Measurements from ENCODE around the gene KMT2D.

Gene KMT2D

DNA sequence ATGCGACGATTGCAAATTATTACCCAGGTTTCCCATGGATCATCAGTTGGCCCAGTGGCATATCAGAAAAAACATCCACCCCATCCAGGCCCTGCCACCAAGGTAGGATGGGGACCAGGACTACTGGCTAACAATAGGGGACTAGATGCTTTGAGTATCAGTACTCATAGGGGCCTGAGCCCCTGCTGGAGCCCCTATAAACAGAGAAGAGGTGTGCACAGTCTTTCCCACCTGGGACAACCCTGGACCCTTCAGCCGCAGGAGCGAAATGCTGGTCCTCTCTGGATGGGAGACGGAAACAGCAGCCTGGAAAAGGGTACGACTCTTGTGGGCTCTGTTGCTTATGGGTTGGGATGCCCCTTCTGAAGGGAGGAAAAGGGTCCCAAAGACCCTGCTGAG, 28.3 kb upstream of the KMT2D start:
- TF ChIP-seq, protein P1, sequence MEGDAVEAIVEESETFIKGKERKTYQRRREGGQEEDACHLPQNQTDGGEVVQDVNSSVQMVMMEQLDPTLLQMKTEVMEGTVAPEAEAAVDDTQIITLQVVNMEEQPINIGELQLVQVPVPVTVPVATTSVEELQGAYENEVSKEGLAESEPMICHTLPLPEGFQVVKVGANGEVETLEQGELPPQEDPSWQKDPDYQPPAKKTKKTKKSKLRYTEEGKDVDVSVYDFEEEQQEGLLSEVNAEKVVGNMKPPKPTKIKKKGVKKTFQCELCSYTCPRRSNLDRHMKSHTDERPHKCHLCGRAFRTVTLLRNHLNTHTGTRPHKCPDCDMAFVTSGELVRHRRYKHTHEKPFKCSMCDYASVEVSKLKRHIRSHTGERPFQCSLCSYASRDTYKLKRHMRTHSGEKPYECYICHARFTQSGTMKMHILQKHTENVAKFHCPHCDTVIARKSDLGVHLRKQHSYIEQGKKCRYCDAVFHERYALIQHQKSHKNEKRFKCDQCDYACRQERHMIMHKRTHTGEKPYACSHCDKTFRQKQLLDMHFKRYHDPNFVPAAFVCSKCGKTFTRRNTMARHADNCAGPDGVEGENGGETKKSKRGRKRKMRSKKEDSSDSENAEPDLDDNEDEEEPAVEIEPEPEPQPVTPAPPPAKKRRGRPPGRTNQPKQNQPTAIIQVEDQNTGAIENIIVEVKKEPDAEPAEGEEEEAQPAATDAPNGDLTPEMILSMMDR (conservative IDR thresholded peaks at IDR 0.05; ENCODE audit: control insufficient read depth, insufficient read depth, low read depth, low read length), result no peak
- DNase-seq (ENCODE audit: low read depth), result no peak
- no peak overlapping the region for H3K4me3 ChIP-seq (ENCODE audit: control insufficient read depth, low read depth, low read length)

DNA sequence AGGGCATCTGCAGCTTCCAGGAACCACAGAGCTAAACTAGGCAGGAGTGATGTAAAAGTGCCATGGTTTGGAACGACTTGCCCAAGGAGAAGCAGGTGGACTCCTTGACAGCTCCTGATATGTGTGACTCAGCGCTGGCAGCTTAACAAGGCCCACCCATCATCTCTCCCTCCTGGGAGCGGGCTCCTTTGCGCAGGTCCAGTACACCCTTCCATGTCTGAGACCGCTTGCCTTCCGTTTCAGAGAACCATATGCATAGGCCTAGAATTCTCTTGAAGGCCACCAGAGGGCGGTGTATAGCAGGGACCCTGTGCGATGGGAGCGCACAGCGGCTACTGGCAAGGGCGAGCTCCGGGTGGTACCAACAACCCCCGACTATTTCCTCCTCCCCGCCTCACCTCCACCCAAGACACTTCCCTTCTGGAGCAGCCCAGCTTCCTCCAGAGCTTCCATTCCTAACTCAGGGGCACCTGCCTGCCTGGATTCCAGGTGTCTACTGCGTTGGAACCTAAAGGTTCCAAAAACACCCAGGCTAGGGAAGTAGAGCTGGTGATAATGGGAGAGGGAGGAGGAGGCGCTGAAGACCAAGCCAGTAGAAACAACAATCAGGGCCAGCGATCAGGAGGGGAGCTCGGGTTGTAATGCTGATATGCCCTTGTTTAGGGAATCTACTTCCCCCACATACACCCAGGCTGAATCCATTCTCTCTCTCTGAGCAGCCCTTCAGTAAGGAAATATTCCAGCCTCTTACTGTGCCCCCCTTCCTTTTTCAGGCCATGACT, 27.7 kb upstream of the KMT2D start:
- TF ChIP-seq, protein P1 (conservative IDR thresholded peaks at IDR 0.05; ENCODE audit: control insufficient read depth, insufficient read depth, low read depth, low read length), result peak; percentile 90
- H3K4me3 ChIP-seq (ENCODE audit: control insufficient read depth, low read depth, low read length), result no peak overlapping the region
- DNase-seq (ENCODE audit: low read depth), result peak; percentile 91

DNA sequence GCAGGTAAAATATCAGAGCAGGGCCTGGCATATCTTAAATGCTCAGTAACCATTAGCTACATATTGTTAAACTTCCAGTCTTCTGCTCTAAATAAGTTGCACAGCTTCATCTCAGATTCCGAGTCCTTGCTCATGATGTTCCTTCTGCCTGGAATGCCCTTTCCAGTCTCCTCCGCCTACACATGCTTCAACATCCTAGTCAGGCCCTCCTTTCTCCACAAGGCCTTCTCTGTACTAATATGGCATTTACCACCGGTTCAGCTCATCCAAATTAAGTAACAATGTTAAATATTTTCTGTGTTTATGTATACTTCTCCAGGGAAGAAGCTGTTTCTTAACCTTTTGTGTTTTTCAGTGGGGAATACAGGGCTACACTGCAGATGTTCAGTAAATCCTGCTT, 25.5 kb upstream of the KMT2D start:
- peak; percentile 44 for DNase-seq (ENCODE audit: low read depth)
- no peak overlapping the region for H3K4me3 ChIP-seq (ENCODE audit: control insufficient read depth, low read depth, low read length)

DNA sequence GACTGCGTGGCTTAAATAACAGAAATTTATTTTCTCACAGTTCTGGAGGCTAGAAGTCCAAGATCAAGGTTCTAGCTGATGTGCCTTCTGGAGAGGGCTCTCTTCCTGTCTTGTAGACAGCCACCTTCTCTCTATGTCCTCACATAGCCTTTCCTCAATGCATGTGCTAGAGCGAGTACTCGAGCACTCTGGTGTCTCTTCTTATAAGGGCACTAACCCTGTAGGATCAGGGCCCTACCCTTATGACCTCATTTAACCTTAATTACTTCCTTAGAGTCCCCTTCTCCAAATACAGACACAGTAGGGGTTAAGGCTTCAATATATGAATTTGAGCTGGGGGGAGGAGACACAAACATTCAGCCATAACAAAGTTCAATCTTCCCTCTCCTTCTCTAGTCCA, 23.8 kb upstream of the KMT2D start:
- TF ChIP-seq, protein P1 (conservative IDR thresholded peaks at IDR 0.05; ENCODE audit: control insufficient read depth, insufficient read depth, low read depth, low read length), result no peak
- H3K4me3 ChIP-seq (ENCODE audit: control insufficient read depth, low read depth, low read length), result no peak overlapping the region
- no peak for DNase-seq (ENCODE audit: low read depth)

More for the DNA sequence above, 25.5 kb upstream of the KMT2D start:
- TF ChIP-seq, protein P1 (conservative IDR thresholded peaks at IDR 0.05; ENCODE audit: control insufficient read depth, insufficient read depth, low read depth, low read length), result no peak

DNA sequence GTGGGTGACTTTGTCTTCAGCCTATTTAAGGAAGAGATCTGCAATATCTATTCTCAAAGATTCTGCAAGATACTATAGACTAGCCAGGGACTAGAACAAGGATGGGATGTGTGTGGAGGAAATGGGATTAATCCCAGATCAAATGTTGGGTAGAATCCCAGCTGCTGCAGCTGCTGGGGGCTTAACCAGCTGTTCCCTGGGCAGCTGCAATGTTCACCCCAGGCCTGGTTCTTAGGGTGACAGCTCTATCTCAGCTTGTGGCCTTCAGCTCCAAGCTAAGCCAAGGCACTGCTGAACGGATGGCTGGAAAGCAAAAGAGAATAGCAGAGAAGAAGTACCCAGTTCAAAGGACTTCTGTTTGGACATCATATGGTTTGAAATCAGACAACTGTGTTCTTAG, 19.2 kb upstream of the KMT2D start:
- TF ChIP-seq, protein P1 (conservative IDR thresholded peaks at IDR 0.05; ENCODE audit: control insufficient read depth, insufficient read depth, low read depth, low read length), result no peak
- no peak for DNase-seq (ENCODE audit: low read depth)
- no peak overlapping the region for H3K4me3 ChIP-seq (ENCODE audit: control insufficient read depth, low read depth, low read length)

DNA sequence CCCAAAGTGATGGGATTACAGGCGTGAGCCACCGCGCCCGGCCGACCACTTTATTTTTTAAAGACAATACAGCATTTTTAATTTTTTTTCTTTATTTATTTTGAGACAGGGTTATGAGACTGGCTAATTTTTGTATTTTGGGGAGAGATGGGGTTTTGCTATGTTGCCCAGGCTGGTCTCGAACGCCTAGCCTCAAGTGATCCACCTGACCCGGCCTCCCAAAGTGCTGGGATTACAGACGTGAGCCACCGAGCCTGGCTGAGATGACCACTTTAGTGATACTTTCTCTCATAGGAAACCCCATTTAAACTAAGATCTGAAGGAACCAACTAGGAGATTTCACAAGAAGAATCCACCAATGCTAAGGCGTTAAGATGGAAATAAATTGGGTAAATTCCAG, 10.4 kb upstream of the KMT2D start:
- TF ChIP-seq, protein P1 (conservative IDR thresholded peaks at IDR 0.05; ENCODE audit: control insufficient read depth, insufficient read depth, low read depth, low read length), result no peak
- H3K4me3 ChIP-seq (ENCODE audit: control insufficient read depth, low read depth, low read length), result no peak overlapping the region
- no peak for DNase-seq (ENCODE audit: low read depth)

Data from fibroblast of mammary gland (primary cell).